Thyroid gland (tissue), 4 donors: ENCODE data around the gene ASB5. TPM values are rescaled to one million over a fixed set of nuclear protein-coding genes. Genes with fewer than 3 reads are reported as not detected.

Experiments
- DNase-seq, 2 donors: peaks; one replicate each; pipeline ENCODE4 v3.0.0-alpha.2; 2019
- H3K27ac ChIP-seq, 3 donors: fragments of 200-600 bp; sonication (generic); 1 replicate in 2 of 3; 2 replicates in 1 of 3; pipeline ENCODE4 v1.5.1; 2016 to 2019; ENCODE audit warnings: mild to moderate bottlenecking in 1 of 3, moderate library complexity in 1 of 3
- H3K27me3 ChIP-seq: fragments of 200-600 bp; sonication (generic); one replicate; pipeline ENCODE4 v1.5.1; 2019
- H3K36me3 ChIP-seq, 2 donors: fragments of 200-600 bp; sonication (generic); one replicate each; pipeline ENCODE4 v1.5.1; 2016 to 2019
- H3K4me1 ChIP-seq, 2 donors: fragments of 200-600 bp; sonication (generic); one replicate each; pipeline ENCODE4 v1.5.1; 2017 to 2019
- H3K4me3 ChIP-seq, 3 donors: fragments of 200-600 bp; sonication (generic); replicated peaks in 1 of 3; 1 replicate in 2 of 3; 2 replicates in 1 of 3; pipeline ENCODE4 v1.5.1; 2016; ENCODE audit warnings: mild to moderate bottlenecking in 1 of 3
- H3K9me3 ChIP-seq: fragments of 200-600 bp; sonication (generic); one replicate; pipeline ENCODE4 v1.5.1; 2017
- POLR2A ChIP-seq, 2 donors: fragments of 450-650 bp; IDR thresholded peaks; one replicate each; pipeline ENCODE4 v1.6.1; 2017; ENCODE audit warnings: antibody characterized with exemption in 2 of 2, mild to moderate bottlenecking in 2 of 2, moderate library complexity in 1 of 2
- WGBS, 2 donors: methylation state at CpG; one replicate each; pipeline ENCODE4 v1.1.5; 2017; 5-methylcytosine and 5-hydroxymethylcytosine counted together
- intact Hi-C: fragments of 100-400 bp; cut with DNase I; formaldehyde crosslinking; loops from one replicate; pipeline ENCODE4 v1.15.1; 2023
- total RNA-seq, 4 donors: library from RNA; depleted of rRNA; stranded (reverse); fragments of >200 nt; gene quantifications; one replicate each; pipeline ENCODE4 v1.2.3, GENCODE V29; 2016
- TF ChIP-seq, protein P1 (sequence below), 6 experiments: fragments of 200-600 bp in 3 of 6; fragments of 450-650 bp in 3 of 6; sonication (generic) in 3 of 6; IDR thresholded peaks; one replicate each; pipeline ENCODE4 v1.5.1; 2016 to 2019; ENCODE audit warnings: antibody characterized with exemption in 6 of 6, mild to moderate bottlenecking in 2 of 6, inconsistent platforms in 1 of 6, moderate library complexity in 1 of 6

ASB5 gene
- total RNA-seq, 4 donors from 2014 or later: 0.13 TPM; not detected in 3

DNA sequence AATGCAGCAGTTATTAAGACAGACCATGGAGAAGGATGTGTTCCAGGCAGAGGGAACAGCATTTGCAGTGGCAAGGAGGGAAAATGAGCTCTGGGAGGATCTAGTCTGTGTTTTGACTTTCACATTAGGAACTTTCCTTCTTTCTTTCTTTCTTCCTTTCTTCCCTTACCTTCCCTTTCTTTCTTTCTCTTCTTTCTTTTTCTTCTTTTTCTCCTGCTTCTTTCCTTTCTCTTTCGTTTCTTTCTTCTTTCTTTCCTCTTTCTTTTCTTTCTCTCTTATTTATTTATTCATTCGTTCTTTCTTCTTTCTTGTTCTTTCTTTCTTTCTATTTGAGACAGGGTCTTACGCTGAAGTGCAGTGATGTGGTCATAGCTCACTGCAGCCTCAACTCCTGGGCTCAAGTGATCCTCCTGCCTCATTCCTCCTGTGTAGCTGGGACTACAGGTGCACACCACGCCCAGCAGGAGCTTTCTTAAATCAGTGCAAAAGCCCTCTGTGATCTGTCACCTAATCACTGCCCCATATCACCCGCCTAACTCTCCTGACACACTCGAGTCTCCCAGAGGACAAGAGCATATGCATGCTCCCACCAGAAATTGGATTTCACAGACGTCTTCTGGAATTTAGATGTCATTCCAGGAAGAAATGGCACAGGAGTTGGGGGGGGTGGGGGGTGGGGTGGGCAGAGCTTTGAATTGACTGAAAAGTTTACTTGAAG lies 58.3 kb downstream of the ASB5 start:
- Histone ChIP-seq H3K27ac (no peak overlapping the region), H3K4me3 (no peak overlapping the region), H3K9me3 (no peaks in the 10 kb centered on the region), H3K36me3 (no peaks in the 10 kb centered on the region), H3K27me3 (no peaks in the 10 kb centered on the region), H3K4me1 (no peaks in the 10 kb centered on the region)
- no peak for DNase-seq
- TF ChIP-seq, protein P1, sequence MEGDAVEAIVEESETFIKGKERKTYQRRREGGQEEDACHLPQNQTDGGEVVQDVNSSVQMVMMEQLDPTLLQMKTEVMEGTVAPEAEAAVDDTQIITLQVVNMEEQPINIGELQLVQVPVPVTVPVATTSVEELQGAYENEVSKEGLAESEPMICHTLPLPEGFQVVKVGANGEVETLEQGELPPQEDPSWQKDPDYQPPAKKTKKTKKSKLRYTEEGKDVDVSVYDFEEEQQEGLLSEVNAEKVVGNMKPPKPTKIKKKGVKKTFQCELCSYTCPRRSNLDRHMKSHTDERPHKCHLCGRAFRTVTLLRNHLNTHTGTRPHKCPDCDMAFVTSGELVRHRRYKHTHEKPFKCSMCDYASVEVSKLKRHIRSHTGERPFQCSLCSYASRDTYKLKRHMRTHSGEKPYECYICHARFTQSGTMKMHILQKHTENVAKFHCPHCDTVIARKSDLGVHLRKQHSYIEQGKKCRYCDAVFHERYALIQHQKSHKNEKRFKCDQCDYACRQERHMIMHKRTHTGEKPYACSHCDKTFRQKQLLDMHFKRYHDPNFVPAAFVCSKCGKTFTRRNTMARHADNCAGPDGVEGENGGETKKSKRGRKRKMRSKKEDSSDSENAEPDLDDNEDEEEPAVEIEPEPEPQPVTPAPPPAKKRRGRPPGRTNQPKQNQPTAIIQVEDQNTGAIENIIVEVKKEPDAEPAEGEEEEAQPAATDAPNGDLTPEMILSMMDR (IDR thresholded peaks at IDR 0.05): no peak
- TF ChIP-seq POLR2A (IDR thresholded peaks at IDR 0.05): no peak
- intact Hi-C loops: no loop called here
- 68 to 74% methylated on average over 7 of the region's 7 CpGs for WGBS, 2 donors

DNA sequence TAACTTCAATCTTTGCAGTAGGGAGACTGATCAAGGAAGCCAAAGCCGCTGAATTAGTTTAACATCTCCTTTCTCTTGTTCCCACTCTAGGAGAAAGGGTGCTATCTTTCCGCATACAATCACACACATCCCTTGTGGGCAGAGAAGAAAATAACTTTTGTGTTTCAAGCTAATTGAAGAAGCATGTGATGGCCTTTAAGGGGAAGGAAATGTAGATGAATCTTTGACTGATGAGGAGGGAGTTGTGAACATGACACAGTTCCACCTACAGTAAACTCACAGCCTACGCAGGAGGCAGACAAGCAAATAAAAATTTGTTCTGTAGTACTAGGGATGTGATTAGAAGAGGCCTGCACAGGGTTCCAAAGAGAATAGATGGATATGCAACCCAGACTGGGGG lies 58.9 kb downstream of the ASB5 start:
- no peak for DNase-seq
- Histone ChIP-seq H3K36me3 (no peaks in the 10 kb centered on the region), H3K4me1 (no peaks in the 10 kb centered on the region), H3K27me3 (no peaks in the 10 kb centered on the region), H3K9me3 (no peaks in the 10 kb centered on the region), H3K27ac (no peak overlapping the region), H3K4me3 (no peak overlapping the region)
- no peak for TF ChIP-seq POLR2A (IDR thresholded peaks at IDR 0.05)
- intact Hi-C loops: no loop called here
- WGBS, 2 donors: 92 to 95% methylated on average over 3 of the region's 3 CpGs

DNA sequence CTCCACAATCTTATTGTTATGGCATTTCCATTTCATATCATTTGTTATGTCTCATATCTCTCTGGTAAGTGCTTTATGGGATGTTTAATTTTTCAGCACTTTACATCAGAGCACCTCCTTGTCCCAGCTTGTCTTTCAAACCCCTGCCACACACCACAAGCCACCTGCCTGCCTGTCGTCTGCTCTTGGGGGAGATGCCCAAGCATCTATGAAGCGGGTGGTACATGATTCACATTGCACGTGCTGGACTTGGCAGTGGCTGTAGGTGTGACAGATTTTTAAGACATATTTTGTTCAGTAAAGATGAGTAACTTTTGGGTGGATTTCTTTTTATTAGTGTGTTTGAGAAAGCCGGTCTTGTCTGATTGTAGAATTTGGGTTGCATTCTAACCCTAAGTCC lies 59.5 kb downstream of the ASB5 start:
- no peaks in the 10 kb centered on the region for H3K27me3 ChIP-seq
- intact Hi-C loops: loop anchor here (10.0 kb wide), 1 partner anchor 105 kb away; the partner anchor contains the start of gene SPCS3
- WGBS, 2 donors: 92 to 94% methylated on average over 4 of the region's 4 CpGs

DNA sequence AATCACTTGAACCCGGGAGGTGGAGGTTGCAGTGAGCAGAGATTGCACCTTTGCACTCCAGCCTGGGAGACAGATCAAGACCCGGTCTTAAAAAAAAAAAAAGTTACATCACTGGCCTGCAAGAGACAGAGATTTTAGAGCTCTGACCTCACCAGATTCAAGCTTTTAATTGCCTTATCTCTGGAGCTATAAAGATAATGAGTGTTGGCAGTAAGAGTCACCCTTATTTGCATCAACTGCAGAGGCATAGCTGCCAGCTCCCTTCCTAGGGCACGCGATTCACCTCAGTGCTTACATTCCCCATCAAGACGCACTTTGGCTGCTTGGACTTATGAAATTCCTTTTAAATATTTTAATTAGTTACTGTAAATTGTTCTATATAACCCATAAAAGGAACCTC lies 61.2 kb downstream of the ASB5 start:
- Histone ChIP-seq H3K36me3 (no peaks in the 10 kb centered on the region), H3K9me3 (no peaks in the 10 kb centered on the region), H3K4me3 (no peak overlapping the region), H3K4me1 (no peaks in the 10 kb centered on the region), H3K27ac (no peak overlapping the region), H3K27me3 (no peaks in the 10 kb centered on the region)
- 78 to 95% methylated on average over 5 of the region's 5 CpGs for WGBS, 2 donors
- DNase-seq: no peak
- intact Hi-C loops: loop anchor here (10.0 kb wide), 1 partner anchor 107 kb away; the partner anchor contains the start of gene SPCS3
- TF ChIP-seq, protein P1 (IDR thresholded peaks at IDR 0.05): no peak
- TF ChIP-seq POLR2A (IDR thresholded peaks at IDR 0.05): no peak

More for the DNA sequence above, 59.5 kb downstream of the ASB5 start:
- H3K4me3 ChIP-seq: no peak overlapping the region
- no peaks in the 10 kb centered on the region for H3K4me1 ChIP-seq
- TF ChIP-seq POLR2A (IDR thresholded peaks at IDR 0.05): no peak
- TF ChIP-seq, protein P1 (IDR thresholded peaks at IDR 0.05): no peak
- no peak for DNase-seq
- no peaks in the 10 kb centered on the region for H3K9me3 ChIP-seq
- no peak overlapping the region for H3K27ac ChIP-seq
- H3K36me3 ChIP-seq: no peaks in the 10 kb centered on the region

DNA sequence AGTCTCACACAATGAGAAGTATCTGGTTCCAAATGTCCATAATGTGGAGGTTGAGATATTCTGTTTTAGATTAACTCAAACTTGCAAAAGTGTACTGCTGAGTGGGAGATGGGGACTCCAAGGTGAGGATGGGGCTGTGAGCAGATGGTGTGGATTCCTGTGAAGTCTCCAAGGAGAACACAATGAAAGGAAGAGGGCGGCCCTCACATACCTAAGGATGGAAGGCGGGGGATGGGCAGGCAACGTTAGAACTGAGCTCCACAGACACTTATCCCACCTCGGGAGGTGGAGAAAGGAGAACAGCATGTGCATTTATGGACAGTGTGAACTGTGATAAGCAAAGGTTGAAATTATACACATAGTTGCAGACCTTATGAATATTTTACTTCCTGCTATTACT lies 63.7 kb downstream of the ASB5 start:
- Histone ChIP-seq H3K4me3 (no peak overlapping the region), H3K27ac (no peak overlapping the region), H3K27me3 (no peaks in the 10 kb centered on the region), H3K36me3 (no peaks in the 10 kb centered on the region), H3K4me1 (no peaks in the 10 kb centered on the region), H3K9me3 (no peaks in the 10 kb centered on the region)
- 54 to 58% methylated on average over 4 of the region's 4 CpGs for WGBS, 2 donors
- TF ChIP-seq, protein P1 (IDR thresholded peaks at IDR 0.05): no peak
- no peak for TF ChIP-seq POLR2A (IDR thresholded peaks at IDR 0.05)
- intact Hi-C loops: loop anchor here (10.0 kb wide), 1 partner anchor 110 kb away; the partner anchor contains the start of gene SPCS3
- no peak for DNase-seq
